ENCODE data around the gene ABCC1.

- no peak for TF ChIP-seq POLR2A (IDR thresholded peaks at IDR 0.05; ENCODE audit: low read length)
- TF ChIP-seq GATA1 (IDR thresholded peaks at IDR 0.05; ENCODE audit: low read depth, low read length), result no peak
Observed at GRCh38 chr16:16037521-16037920, 88.1 kb downstream of the ABCC1 start.
